Natural killer cell (primary cell): ENCODE data around the gene PHLDA2. TPM values are rescaled to one million over a fixed set of nuclear protein-coding genes. Genes with fewer than 3 reads are reported as not detected.

ENCODE experiments used
- ATAC-seq, 3 donors: fragments of 150-1000 bp in 2 of 3; fragments of 200-7000 bp in 1 of 3; cut with Tn5 transposase; 1 replicate in 1 of 3; 2 replicates in 2 of 3; pipeline ENCODE4 v1.10.0; 2021; ENCODE audit warnings: mild to moderate bottlenecking in 2 of 3, moderate library complexity in 2 of 3
- DNase-seq, 2 donors: peaks; one replicate each; pipeline versions ENCODE4 v3.0.0 to v3.0.0-alpha.2; 2013 to 2021; ENCODE audit warnings: mixed read lengths in 1 of 2
- H3K27ac ChIP-seq: one replicate; pipeline ENCODE4 v1.5.1; 2013; ENCODE audit warnings: mild to moderate bottlenecking, low read length
- H3K27me3 ChIP-seq: one replicate; pipeline ENCODE4 v1.6.1; 2013; ENCODE audit warnings: low read length; ENCODE audit not compliant: control insufficient read depth, insufficient read depth
- H3K36me3 ChIP-seq: one replicate; pipeline ENCODE4 v1.6.1; 2013; ENCODE audit warnings: low read length; ENCODE audit not compliant: control insufficient read depth, insufficient read depth
- H3K4me1 ChIP-seq: one replicate; pipeline ENCODE4 v1.6.1; 2013; ENCODE audit warnings: low read length; ENCODE audit not compliant: control insufficient read depth, insufficient read depth
- H3K4me3 ChIP-seq: one replicate; pipeline ENCODE4 v1.5.1; 2013; ENCODE audit warnings: low read length
- H3K9me3 ChIP-seq: one replicate; pipeline ENCODE4 v1.6.1; 2013; ENCODE audit warnings: low read length; ENCODE audit not compliant: control insufficient read depth, insufficient read depth
- H3K27ac Mint-ChIP-seq, 2 donors: one replicate each; pipeline ENCODE4 v1.8.0; 2022; ENCODE audit warnings: mild to moderate bottlenecking in 2 of 2, mixed read lengths in 2 of 2, moderate library complexity in 1 of 2
- H3K27me3 Mint-ChIP-seq, 2 donors: one replicate each; pipeline ENCODE4 v1.8.0; 2022; ENCODE audit warnings: low read depth in 2 of 2, mixed read lengths in 2 of 2
- H3K36me3 Mint-ChIP-seq: one replicate; pipeline ENCODE4 v1.8.0; 2022; ENCODE audit warnings: mixed read lengths
- H3K4me1 Mint-ChIP-seq, 2 donors: one replicate each; pipeline ENCODE4 v1.8.0; 2022; ENCODE audit warnings: mixed read lengths in 2 of 2
- H3K4me3 Mint-ChIP-seq: one replicate; pipeline ENCODE4 v1.8.0; 2022; ENCODE audit warnings: mild to moderate bottlenecking, moderate library complexity, mixed read lengths
- H3K9me3 Mint-ChIP-seq, 2 donors: one replicate each; pipeline ENCODE4 v1.8.0; 2022; ENCODE audit warnings: mixed read lengths in 2 of 2
- WGBS: methylation state at CpG from one replicate; pipeline ENCODE4 v1.1.7; 2013; ENCODE audit warnings: missing lambda C conversion rate; ENCODE audit not compliant: insufficient coverage; 5-methylcytosine and 5-hydroxymethylcytosine counted together
- intact Hi-C: fragments of 100-400 bp; cut with micrococcal nuclease; formaldehyde crosslinking; loops from one replicate; pipeline ENCODE4 v1.14.2; 2022
- total RNA-seq, 4 donors: library from RNA; stranded (reverse); fragments of 120-200 nt in 1 of 4; gene quantifications; one replicate each; pipeline versions ENCODE4 v1.2.3 to v1.2.4, GENCODE V29; 2013 to 2022
- TF ChIP-seq, protein P1 (sequence below): fragments of 200-600 bp; IDR thresholded peaks from one replicate; pipeline ENCODE4 v1.8.0; 2022; ENCODE audit warnings: antibody characterized with exemption

PHLDA2 gene
- total RNA-seq, 3 donors from 2014 or later (not counting 1 experiment from before 2014, with no cell fraction given), result 0.79 to 3.2 (median 2.2) TPM

DNA sequence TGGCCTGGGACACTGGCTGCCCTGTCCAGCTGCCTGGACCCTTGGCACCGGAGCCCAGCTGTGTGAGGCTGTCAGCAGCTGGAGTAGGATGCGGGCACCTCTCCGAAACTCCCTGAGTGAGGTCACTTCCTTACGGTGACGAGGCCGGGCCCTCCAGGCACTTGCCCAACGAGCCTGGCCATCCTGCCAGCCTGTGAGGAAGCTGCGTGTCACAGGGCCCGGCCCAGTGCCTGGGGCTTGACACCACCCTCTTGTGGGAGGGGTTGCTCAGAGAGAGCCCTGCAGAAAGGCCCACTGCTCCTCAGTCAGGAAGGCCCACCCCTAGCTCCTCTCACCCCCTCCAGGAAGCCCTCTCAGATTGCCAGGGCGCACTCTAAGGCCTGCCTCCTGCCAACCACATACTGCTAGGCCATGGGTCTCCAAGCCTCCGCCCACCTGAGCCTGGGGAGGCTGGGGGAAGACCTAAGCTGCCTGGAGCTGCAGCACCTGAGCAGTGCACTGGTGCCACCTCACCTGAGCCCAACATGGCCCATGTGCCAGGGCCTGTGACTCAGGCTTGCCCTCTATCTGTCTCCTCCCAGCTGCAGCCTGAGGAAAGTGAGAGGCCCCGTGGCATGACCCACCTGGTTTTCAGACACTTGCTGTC lies 4.3 kb upstream of the PHLDA2 start:
- H3K9me3 Mint-ChIP-seq, result peaks cover 8 to 12% of the 10 kb centered on the region in 2 donors
- peaks cover 9% of the 10 kb centered on the region for H3K9me3 ChIP-seq
- peak overlapping the region; percentile 67 to 82 for H3K27ac Mint-ChIP-seq
- DNase-seq, result peak; percentile 65 to 72
- WGBS, result 32% methylated on average over 12 of the region's 12 CpGs
- intact Hi-C loops, result loop anchor here (5.0 kb wide), 2 partner anchors 36 to 59 kb away; partner anchors contain the start of gene NAP1L4
- peak; percentile 73 to 88 (median 78) for ATAC-seq
- H3K4me3 ChIP-seq, result no peak overlapping the region
- H3K36me3 Mint-ChIP-seq, result peaks cover 9% of the 10 kb centered on the region
- no peak overlapping the region for H3K4me3 Mint-ChIP-seq
- H3K4me1 Mint-ChIP-seq, result peaks cover 6 to 34% of the 10 kb centered on the region in 2 donors
- H3K27me3 ChIP-seq, result peaks cover 18% of the 10 kb centered on the region
- peaks cover 38% of the 10 kb centered on the region for H3K4me1 ChIP-seq
- TF ChIP-seq, protein P1, sequence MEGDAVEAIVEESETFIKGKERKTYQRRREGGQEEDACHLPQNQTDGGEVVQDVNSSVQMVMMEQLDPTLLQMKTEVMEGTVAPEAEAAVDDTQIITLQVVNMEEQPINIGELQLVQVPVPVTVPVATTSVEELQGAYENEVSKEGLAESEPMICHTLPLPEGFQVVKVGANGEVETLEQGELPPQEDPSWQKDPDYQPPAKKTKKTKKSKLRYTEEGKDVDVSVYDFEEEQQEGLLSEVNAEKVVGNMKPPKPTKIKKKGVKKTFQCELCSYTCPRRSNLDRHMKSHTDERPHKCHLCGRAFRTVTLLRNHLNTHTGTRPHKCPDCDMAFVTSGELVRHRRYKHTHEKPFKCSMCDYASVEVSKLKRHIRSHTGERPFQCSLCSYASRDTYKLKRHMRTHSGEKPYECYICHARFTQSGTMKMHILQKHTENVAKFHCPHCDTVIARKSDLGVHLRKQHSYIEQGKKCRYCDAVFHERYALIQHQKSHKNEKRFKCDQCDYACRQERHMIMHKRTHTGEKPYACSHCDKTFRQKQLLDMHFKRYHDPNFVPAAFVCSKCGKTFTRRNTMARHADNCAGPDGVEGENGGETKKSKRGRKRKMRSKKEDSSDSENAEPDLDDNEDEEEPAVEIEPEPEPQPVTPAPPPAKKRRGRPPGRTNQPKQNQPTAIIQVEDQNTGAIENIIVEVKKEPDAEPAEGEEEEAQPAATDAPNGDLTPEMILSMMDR, result no peak
- peak overlapping the region; percentile 46 for H3K27ac ChIP-seq
- peaks cover 0 to 10% of the 10 kb centered on the region in 2 donors for H3K27me3 Mint-ChIP-seq
- no peaks in the 10 kb centered on the region for H3K36me3 ChIP-seq

DNA sequence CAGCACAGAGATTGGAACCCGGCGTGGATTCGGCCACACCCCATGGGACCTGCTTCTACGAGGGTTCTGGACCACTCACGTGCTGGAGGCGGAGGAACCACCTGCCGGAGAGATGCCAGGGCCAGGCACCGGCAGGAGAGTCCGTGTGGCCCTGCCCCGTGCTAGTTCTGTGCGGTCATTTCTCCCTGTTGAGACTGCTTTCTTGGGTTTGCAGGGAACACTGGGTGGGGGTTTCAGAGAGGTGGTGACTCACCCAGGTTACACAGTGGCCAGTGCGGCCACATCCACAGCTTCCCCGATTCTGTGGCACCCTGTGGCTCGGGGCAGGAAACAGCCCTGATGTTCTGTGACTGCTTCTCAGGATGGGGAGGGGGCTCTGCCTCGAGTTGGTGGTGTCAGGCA lies 3.6 kb upstream of the PHLDA2 start:
- DNase-seq (peak; percentile 37 to 51), ATAC-seq (peak; percentile 17 to 56 (median 19))
- Mint-ChIP-seq H3K27me3 (peaks cover 6 to 15% of the 10 kb centered on the region in 2 donors), H3K4me1 (peaks cover 12 to 34% of the 10 kb centered on the region in 2 donors), H3K27ac (peak overlapping the region; percentile 31 to 82), H3K4me3 (no peak overlapping the region), H3K36me3 (peaks cover 7% of the 10 kb centered on the region), H3K9me3 (peaks cover 5 to 6% of the 10 kb centered on the region in 2 donors)
- TF ChIP-seq, protein P1, result no peak
- Histone ChIP-seq H3K4me3 (no peak overlapping the region), H3K27ac (peak overlapping the region; percentile 46), H3K4me1 (peaks cover 44% of the 10 kb centered on the region), H3K27me3 (peaks cover 25% of the 10 kb centered on the region), H3K36me3 (no peaks in the 10 kb centered on the region), H3K9me3 (peaks cover 7% of the 10 kb centered on the region)
- intact Hi-C loops, result loop anchor here (5.0 kb wide), 2 partner anchors 36 to 59 kb away; partner anchors contain the start of gene NAP1L4
- 67% methylated on average over 15 of the region's 15 CpGs for WGBS

DNA sequence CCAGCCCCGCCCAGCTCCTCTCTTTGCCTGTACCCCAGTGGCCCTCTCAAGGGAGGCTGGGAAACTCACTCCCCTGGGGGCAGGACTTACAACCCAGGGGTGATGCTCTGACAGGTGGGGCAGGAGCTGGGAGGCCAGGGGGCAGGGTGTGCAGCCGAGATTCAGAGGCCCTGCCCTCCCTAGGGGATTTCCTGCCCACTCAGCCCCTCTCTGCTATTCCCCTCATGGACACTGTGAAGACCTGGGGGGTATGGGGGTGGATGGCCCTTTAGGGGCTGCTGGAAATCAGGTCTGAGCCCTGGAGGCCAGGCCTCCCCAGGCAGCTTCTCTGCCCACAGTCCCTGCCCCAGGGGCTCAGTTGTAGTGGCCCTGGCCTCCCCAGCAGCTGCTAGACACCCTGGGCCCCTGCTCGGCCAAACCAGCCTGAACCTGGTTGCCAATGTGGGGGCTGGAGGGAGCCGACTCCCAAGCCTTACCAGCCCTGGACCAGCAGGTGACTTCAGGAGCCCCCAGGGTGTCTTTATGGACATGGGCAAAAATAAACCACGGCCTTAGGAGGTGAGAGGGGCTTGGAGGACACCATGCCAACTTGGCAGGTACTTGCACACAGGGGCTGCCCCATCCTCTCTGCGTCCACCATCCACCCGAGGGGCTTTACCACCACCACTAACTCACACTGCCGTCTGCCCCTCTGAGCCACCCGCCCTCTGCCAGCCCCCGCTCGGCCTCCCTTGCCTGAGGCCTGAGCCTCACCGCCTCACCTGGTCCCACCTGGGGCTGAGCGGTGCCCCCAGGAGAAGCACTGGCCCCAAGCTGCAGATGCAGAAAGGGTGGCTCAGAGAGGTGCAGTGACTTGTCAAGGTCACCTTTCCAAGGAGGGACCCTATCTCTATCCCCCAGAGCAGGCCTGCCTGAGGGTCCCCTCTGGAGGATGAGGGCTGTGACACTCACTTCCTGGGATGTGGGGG lies 2.8 kb upstream of the PHLDA2 start:
- WGBS, result 80% methylated on average over 13 of the region's 13 CpGs

More for the DNA sequence above, 2.8 kb upstream of the PHLDA2 start:
- Mint-ChIP-seq H3K27ac (peak overlapping the region in 1 of 2 donors; percentile 82), H3K9me3 (no peaks in the 10 kb centered on the region), H3K4me3 (no peak overlapping the region), H3K4me1 (peaks cover 17 to 39% of the 10 kb centered on the region in 2 donors), H3K36me3 (no peaks in the 10 kb centered on the region), H3K27me3 (peaks cover 10 to 22% of the 10 kb centered on the region in 2 donors)
- H3K27me3 ChIP-seq, result peaks cover 31% of the 10 kb centered on the region
- no peak for DNase-seq
- H3K36me3 ChIP-seq, result no peaks in the 10 kb centered on the region
- intact Hi-C loops, result loop anchor here (2.0 to 5.0 kb wide), 3 partner anchors 35 to 399 kb away; partner anchors contain the start of gene NAP1L4
- H3K27ac ChIP-seq, result no peak overlapping the region
- TF ChIP-seq, protein P1, result no peak
- no peak for ATAC-seq
- H3K4me1 ChIP-seq, result peaks cover 50% of the 10 kb centered on the region
- H3K4me3 ChIP-seq, result no peak overlapping the region
- H3K9me3 ChIP-seq, result no peaks in the 10 kb centered on the region
